ENCODE data around the gene TRIM49D1.
A peak's percentile ranks its signal among the peaks of the same experiment; 100 is the strongest.
"Not testable (repeated sequence)": the region's sequence is repeated elsewhere in the genome, so short reads cannot be mapped to it uniquely, and the experiment has no call there.

The TRIM49D1 gene, protein sequence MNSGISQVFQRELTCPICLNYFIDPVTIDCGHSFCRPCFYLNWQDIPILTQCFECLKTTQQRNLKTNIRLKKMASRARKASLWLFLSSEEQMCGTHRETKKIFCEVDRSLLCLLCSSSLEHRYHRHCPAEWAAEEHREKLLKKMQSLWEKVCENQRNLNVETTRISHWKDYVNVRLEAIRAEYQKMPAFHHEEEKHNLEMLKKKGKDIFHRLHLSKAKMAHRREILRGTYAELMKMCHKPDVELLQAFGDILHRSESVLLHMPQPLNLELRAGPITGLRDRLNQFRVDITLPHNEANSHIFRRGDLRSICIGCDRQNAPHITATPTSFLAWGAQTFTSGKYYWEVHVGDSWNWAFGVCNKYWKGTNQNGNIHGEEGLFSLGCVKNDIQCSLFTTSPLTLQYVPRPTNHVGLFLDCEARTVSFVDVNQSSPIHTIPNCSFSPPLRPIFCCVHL

DNA sequence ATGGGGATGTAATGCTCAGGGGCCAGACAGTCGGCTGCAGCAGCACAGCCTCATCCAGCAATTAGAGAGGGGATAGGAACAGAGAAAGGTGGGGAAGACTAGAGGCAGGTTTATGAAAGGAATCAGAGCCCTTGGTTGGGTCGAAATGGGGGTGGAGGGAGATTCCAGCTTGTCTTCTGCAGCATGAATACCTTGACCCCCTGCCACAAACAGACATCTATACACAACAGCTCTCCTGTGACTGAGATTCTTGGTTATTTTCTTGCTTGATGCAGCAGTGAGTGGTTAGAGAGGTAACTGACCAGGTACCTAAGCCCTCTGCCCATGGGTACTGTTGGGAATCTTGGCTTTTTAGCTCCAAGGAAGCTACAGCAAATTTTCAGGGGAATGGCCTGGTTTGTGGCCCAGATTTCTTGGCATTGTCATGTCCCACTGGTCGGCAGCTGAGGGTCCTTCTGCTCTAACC, at the start of gene TRIM49D1:
TRIM49D1 (minus strand) TSS at position 51 of the 466 bp plus-strand sequence. CDS start 4,535 bp downstream, outside the sequence.
- DNase-seq: no peak

DNA sequence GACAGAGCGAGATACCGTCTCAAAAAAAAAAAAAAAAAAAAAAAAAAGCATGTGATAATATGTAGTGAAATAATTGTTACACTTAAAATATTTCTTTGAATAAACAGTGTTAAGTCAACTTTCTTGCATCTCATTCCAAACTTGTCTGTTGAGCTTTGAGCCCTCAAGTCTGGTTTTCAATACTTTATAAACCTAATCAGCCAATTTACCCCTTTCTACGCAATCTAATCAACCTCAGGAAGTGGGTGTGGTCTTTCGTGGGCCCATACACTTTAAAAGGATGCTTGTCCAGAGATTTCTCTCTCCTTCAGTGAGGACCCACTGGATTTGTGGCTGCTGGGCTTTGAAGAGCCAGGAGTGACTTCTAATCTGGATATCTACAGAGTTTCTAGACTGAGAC, 43.7 kb upstream of the TRIM49D1 start, which contains the start of gene TRIM64:
TRIM64 (plus strand) TSS at position 301 of the 400 bp plus-strand sequence. CDS start 2,467 bp downstream, outside the sequence.
- DNase-seq: not testable (repeated sequence)

DNA sequence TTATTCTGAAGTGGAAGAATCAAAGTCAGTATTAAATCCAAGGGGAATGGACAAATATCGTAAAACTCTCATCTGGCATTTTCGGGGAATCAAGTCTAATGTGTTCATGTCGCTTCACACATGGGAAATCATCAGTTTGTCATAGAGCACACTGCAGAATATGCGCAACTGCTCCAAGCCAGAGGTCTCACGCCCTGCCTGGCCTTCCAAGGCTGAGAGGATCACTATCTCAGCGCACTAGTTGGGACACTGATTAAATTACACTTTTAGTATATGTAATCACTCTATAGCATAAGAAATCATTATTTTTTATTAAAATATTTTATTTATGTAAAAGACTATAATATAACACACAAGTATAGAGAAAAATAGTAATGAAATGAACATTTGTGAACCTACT, 38.8 kb upstream of the TRIM49D1 start:
- DNase-seq: not testable (repeated sequence)

DNA sequence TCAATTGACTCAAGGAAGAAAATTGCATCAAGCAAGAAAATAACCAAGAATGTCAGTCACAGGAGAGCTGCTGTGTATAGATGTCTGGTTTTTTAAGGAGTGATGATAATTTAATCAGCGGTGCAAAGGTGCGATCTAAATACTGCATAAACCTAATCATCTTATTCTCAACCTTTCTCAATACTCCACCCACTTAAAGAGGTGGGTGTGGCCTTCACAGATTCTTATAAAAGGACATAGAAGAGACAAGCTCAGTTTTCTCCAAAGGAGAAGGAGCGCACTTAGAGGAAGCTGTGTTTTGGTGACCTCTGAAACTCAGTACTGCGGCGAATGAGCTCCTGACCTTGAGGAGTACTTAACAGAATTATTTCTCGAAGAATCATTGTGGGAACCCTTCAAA, 1.7 kb upstream of the TRIM49D1 start, which contains the start of gene TRIM49D2:
TRIM49D2 (plus strand) TSS at position 301 of the 400 bp plus-strand sequence. CDS start 2,698 bp downstream, outside the sequence.
- DNase-seq: not testable (repeated sequence)

DNA sequence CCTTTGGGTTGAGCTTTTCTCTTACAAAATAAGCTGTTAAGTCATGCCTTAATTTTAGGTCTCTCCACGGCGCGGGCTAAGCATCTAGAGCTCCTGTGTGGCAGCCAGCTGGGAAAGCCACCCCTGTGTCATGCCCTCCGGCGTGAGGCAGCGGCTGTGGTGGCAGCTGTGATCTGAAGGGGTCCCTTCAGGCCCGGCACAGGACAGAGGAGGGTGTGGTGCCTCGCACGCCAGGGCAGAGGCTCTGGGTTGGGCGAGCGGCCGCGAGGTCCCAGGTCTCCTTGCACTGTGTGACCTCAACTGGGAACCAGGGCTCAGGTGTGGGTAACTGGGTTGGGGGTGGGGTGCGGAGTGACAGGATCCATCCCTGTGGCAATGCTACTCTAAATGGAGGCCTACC, 21.2 kb downstream of the TRIM49D1 start:
- not testable (repeated sequence) for DNase-seq

DNA sequence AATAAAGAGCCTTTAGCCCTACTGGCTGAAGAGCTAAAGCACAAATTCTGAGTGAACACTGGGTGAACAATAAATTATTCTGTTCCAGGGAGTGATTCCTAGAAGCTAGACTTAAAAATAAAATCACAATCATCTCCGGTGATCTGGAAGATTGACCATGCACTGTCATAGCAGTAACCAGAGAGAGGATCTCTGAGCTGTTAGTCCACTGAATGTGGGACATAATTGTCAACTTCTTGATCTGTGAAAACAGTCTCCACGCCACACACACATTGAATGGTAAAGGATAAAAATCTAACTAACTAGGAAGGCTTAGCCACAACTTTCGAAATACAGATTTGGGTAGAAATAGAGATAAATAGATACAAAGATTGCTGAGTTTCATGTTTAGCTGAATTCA, 28.8 kb downstream of the TRIM49D1 start:
- not testable (repeated sequence) for DNase-seq

DNA sequence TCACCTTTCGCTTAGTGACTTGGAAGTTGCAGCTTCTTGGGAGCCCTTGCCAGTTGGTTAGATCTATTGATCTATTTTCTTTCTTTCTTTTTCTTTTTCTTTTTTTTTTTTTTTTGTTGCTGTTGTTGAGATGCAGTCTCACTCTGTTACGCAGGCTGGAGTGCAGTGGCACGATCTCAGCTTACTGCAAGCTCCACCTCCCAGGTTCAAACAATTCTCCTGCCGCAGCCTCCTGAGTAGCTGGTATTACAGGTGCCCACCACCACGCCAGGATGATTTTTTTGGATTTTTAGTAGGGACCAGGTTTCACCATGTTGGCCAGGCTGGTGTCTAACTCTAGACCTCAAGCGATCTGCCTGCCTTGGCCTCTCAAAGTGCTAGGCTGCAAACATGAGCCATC, 44.5 kb downstream of the TRIM49D1 start:
- DNase-seq: not testable (repeated sequence)

DNA sequence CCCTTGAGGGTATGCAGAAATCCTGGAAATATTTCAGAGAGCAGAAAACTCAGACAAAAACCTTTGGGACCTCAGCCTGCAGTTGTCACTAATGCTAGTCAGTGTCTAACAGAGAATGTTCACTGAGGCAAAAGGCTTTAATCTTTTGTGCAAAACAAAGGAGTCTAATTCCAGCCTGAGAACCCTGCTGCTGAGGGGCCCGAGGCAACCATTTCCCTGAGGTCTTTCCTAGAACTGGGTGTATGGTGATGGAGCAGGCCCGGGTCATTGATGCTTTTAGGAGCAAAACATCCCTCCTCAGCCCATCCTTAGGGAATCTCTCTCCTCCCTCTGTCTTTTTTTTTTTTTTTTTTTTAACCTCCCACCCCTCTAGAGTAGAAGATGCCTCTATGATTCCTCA, 49.5 kb downstream of the TRIM49D1 start:
- not testable (repeated sequence) for DNase-seq

DNA sequence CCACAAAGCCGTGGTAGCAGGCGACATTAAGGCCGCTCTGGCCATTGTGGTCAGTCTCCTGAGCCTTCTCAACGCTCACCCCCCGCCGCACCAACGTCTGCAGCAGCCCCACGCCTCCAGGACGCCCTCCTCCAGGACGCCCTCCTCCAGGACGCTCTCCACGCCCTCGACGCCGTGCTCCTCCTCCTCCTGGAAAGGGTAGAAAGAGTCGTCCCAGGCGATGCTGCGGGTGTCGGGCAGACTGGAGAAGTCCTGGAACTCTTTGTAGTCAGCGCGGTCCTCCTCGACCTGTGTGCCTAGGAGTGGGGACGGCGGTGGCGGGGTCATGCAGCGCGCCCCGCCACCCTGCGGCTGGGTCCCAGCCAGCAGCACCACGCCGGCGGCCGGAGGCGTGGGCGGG, 56.8 kb downstream of the TRIM49D1 start:
- not testable (repeated sequence) for DNase-seq

DNA sequence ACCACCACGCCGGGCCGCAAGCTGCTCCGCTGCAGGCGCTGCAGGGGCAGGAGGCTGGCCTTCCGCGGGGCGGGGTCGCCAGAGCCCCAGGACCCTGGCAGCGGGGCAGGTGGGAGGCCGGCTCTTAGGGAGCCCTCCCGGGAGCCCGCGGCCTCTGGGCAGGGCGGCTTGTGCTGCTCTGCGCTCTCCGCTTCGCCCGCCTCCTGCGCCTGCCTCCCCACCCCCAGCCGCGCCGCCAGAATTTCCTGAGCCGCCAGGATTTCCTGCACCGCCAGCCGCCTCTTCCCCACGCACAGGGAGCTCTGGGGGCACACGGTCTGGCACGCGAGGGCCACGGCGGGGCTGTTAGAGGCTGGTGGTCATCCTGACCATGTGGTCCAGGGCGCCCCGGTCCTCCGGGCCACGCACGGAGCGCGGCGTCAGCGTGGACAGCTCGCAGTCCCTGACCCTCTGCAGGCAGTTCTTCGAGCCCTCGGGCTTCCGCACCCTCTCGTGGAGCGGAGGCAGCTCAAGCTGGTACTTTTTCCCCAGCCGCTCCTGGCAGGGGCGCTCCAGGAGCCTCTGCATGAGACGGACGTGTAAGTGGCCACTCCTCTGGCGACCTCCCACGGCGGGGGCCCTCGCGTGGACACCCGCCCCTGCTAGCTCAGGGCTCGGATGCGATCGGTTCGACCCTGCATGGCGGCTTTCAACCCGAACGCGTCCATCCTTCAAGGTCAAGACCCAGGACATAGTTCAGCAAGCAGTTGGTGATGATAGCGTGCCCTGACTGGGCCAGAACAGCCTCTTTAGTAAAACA, 57.9 kb downstream of the TRIM49D1 start:
- peak; percentile 0 for DNase-seq

Data from fibroblast of skin of right quadriceps (primary cell).